HepG2 (cell line): Measurements from ENCODE around the gene ERICH6. TPM values are rescaled to one million over a fixed set of nuclear protein-coding genes. Genes with fewer than 3 reads are reported as not detected.

Experiments used
- ATAC-seq: fragments of 200-7000 bp; cut with Tn5 transposase; 3 replicates; pipeline ENCODE4 v1.9.1; 2020; ENCODE audit warnings: mild to moderate bottlenecking, moderate library complexity
- BruUV-seq: library from RNA; stranded (reverse); fragments of 400-500 nt; replicated peaks from 2 replicates; lab custom pipeline; 2021; lab: Mats Ljungman, UMichigan
- CTCF ChIA-PET: fragments of 300-600 bp; formaldehyde crosslinking; extraction: SDS; loops from one replicate; lab custom pipeline; 2021; ENCODE audit warnings: low total read pairs, inconsistent platforms, low intra/inter-chr PET ratio; lab: Yijun Ruan, JAX
- POLR2A ChIA-PET: fragments of 350-600 bp; sonication (Branson Sonifier 250); formaldehyde crosslinking; loops from one replicate; lab custom pipeline; 2020; ENCODE audit warnings: antibody characterized with exemption, inconsistent platforms; lab: Yijun Ruan, JAX
- DNase-seq: peaks from one replicate; pipeline ENCODE4 v3.0.0-alpha.2; 2015; ENCODE audit warnings: low spot score
- FAIRE-seq: peaks from 3 replicates; lab custom pipeline; 2011; peaks lifted over from hg19 to GRCh38; lab: Jason Lieb, UNC
- H2AFZ ChIP-seq: one replicate; pipeline ENCODE4 v1.6.1; 2011; ENCODE audit warnings: low read length, inconsistent platforms
- H3K27ac ChIP-seq: fragments of 300-600 bp; 3 replicates; pipeline ENCODE4 v1.8.0; 2011; ENCODE audit warnings: mixed run types, mild to moderate bottlenecking, mixed read lengths, low read length, inconsistent platforms; ENCODE audit not compliant: insufficient read depth; ENCODE audit errors: extremely low read length
- H3K27me3 ChIP-seq, 2 experiments: fragments of 200-600 bp in 1 of 2; 2 replicates in 1 of 2; 3 replicates in 1 of 2; pipeline versions ENCODE4 v1.6.0 to v1.8.0; 2011; ENCODE audit warnings: low read length in 2 of 2, mild to moderate bottlenecking in 2 of 2, moderate library complexity in 2 of 2, inconsistent platforms in 1 of 2; ENCODE audit not compliant: insufficient read depth in 2 of 2, control insufficient read depth in 1 of 2
- H3K36me3 ChIP-seq, 2 experiments: fragments of 200-600 bp in 1 of 2; replicated peaks in 1 of 2; 2 replicates in 1 of 2; 3 replicates in 1 of 2; pipeline versions ENCODE4 v1.5.1 to v1.8.0; 2011; ENCODE audit warnings: low read length in 2 of 2, inconsistent platforms in 1 of 2; ENCODE audit not compliant: insufficient read depth in 2 of 2, control insufficient read depth in 1 of 2
- H3K4me1 ChIP-seq: 2 replicates; pipeline ENCODE4 v1.5.1; 2012; ENCODE audit warnings: low read length, inconsistent platforms; ENCODE audit not compliant: insufficient read depth
- H3K4me2 ChIP-seq: 2 replicates; pipeline ENCODE4 v1.6.0; 2011; ENCODE audit warnings: low read depth, low read length, inconsistent platforms
- H3K4me3 ChIP-seq, 3 experiments: fragments of 200-600 bp in 1 of 3; sonication (generic), shearing (Covaris generic) in 1 of 3; replicated peaks in 1 of 3; 2 replicates each; pipeline ENCODE4 v1.5.1; 2011 to 2016; ENCODE audit warnings: low read length in 3 of 3, inconsistent platforms in 2 of 3, low read depth in 2 of 3, mild to moderate bottlenecking in 2 of 3, control low read depth in 1 of 3, mixed read lengths in 1 of 3; ENCODE audit not compliant: insufficient read depth in 1 of 3
- H3K79me2 ChIP-seq: one replicate; pipeline ENCODE4 v1.6.1; 2011; ENCODE audit warnings: low read length, inconsistent platforms; ENCODE audit not compliant: insufficient read depth
- H3K9ac ChIP-seq: 2 replicates; pipeline ENCODE4 v1.6.0; 2011; ENCODE audit warnings: mild to moderate bottlenecking, low read depth, low read length, inconsistent platforms; ENCODE audit not compliant: insufficient read depth
- H3K9me3 ChIP-seq: 2 replicates; pipeline ENCODE4 v1.5.1; 2012; ENCODE audit warnings: mild to moderate bottlenecking, low read length
- H4K20me1 ChIP-seq: 2 replicates; pipeline ENCODE4 v1.6.0; 2011; ENCODE audit warnings: inconsistent platforms, mild to moderate bottlenecking, low read length, moderate library complexity; ENCODE audit not compliant: insufficient read depth
- EEA1 ChIP-seq: sonication (generic); formaldehyde crosslinking; IDR thresholded peaks from 2 replicates; pipeline ENCODE4 v1.5.1; 2020; ENCODE audit warnings: mild to moderate bottlenecking, missing genetic modification reagents, borderline replicate concordance
- MAFF ChIP-seq: IDR thresholded peaks from 2 replicates; pipeline ENCODE4 v1.6.1; 2011; ENCODE audit warnings: low read depth, low read length, improper control_type of control experiment
- MAX ChIP-seq: IDR thresholded peaks from 2 replicates; pipeline ENCODE4 v1.6.1; 2012; ENCODE audit warnings: inconsistent platforms
- NCOR1 ChIP-seq: fragments of 200-600 bp; sonication (generic); IDR thresholded peaks from 2 replicates; pipeline ENCODE4 v1.7.0; 2017; ENCODE audit warnings: antibody characterized with exemption, low read length, borderline replicate concordance
- PRDM15 ChIP-seq: sonication (generic); formaldehyde crosslinking; IDR thresholded peaks from 2 replicates; pipeline ENCODE4 v1.4.0; 2020; ENCODE audit warnings: missing genetic modification reagents
- RBM22 ChIP-seq: fragments of 200-400 bp; formaldehyde crosslinking; optimal IDR thresholded peaks from 2 replicates; pipeline ENCODE3; 2017; ENCODE audit warnings: mild to moderate bottlenecking, low read length, moderate library complexity
- ZNF280B ChIP-seq: sonication (generic); formaldehyde crosslinking; IDR thresholded peaks from 2 replicates; pipeline ENCODE4 v1.5.0; 2020; ENCODE audit warnings: missing genetic modification reagents, mild to moderate bottlenecking, borderline replicate concordance
- ZNF431 ChIP-seq: sonication (generic); formaldehyde crosslinking; IDR thresholded peaks from 2 replicates; pipeline ENCODE4 v1.9.0; 2022; ENCODE audit warnings: missing genetic modification reagents, low read depth, mild to moderate bottlenecking, borderline replicate concordance
- ZNF749 ChIP-seq: sonication (generic); formaldehyde crosslinking; IDR thresholded peaks from 2 replicates; pipeline ENCODE4 v1.8.0; 2022; ENCODE audit warnings: mild to moderate bottlenecking, missing genetic modification reagents, moderate library complexity, borderline replicate concordance
- ZSCAN9 ChIP-seq: IDR thresholded peaks from 2 replicates; pipeline ENCODE4 v1.6.1; 2016; ENCODE audit warnings: borderline replicate concordance
- WGBS: methylation state at CpG from one replicate; pipeline ENCODE4 v1.1.6; 2017; ENCODE audit warnings: low lambda C conversion rate; 5-methylcytosine and 5-hydroxymethylcytosine counted together
- in situ Hi-C: cut with HindIII; loops from 2 replicates; pipeline ENCODE4 v1.10.0; 2017; ENCODE audit warnings: low pct_unique_long_range_greater_than_20kb; ENCODE audit not compliant: extremely low pct_ligation_motif_present
- intact Hi-C: fragments of 100-400 bp; cut with micrococcal nuclease; formaldehyde crosslinking; loops from one replicate; pipeline ENCODE4 v1.10.0; 2022; ENCODE audit not compliant: unreplicated experiment
- polyA plus RNA-seq, 8 experiments: library from polyadenylated mRNA; depleted of rRNA in 3 of 8; stranded (reverse) in 7 of 8; unstranded in 1 of 8; fragments of >200 nt; fragmentation: Illumina TruSeq in 4 of 8; extraction: Trizol in 4 of 8; gene quantifications; 2 replicates each; pipeline versions ENCODE4 v1.2.1 to v1.2.3, GENCODE V29; 2011 to 2016; ENCODE audit warnings: low read depth in 4 of 8, missing spikeins in 1 of 8, mixed read lengths in 1 of 8; ENCODE audit not compliant: insufficient read depth in 1 of 8
- total RNA-seq, 5 experiments: library from RNA; depleted of rRNA; stranded (reverse); fragments of >200 nt; fragmentation: Illumina TruSeq; extraction: Trizol; gene quantifications; 2 replicates each; pipeline ENCODE4 v1.2.3, GENCODE V29; 2016; ENCODE audit warnings: low read depth in 1 of 5

The ERICH6 gene
- total and polyA plus RNA-seq, 2 of the 13 experiments (the other 11 are each of a cell fraction or from before 2014, with no cell fraction given), result 0.03 TPM; not detected in 1

DNA sequence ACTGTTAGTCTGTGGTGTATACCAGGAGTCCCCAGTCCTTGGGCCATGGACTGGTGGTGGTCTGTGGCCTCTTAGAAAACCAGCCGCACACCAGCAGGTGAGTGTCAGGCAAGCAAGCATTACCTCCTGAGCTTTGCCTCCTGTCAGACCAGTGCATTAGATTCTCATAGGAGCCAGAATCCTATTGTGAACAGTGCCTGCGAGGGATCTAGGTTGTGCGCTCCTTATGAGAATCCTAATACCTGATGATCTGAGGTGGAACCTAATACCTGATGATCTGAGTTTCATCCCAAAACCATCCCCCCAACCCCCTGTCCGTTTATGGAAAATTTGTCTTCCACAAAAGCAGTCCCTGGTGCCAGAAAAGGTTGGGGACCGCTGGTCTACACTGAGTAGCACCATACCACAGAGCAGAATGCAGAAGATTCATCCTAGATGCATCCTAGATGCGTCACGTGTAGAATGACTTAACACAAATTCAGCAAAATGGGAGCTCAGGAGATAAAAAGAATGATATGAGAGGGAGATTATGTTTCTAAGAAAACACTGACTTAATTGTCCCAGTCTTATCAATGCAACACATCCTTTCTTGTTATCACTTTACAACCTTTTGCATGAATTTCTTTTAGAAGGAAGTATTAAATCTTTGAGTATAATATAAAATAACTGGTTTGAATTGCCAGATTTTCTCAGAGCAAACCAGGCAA lies 72.1 kb downstream of the ERICH6 start:
- DNase-seq (no peak), ATAC-seq (no peak; the same call in 2 of the 3 replicates), FAIRE-seq (no peak)
- no peaks in the 10 kb centered on the region for H4K20me1 ChIP-seq
- peaks cover 12% of the 10 kb centered on the region for H3K4me1 ChIP-seq
- H3K9ac ChIP-seq, result no peak overlapping the region
- H3K27me3 ChIP-seq, result no peaks in the 10 kb centered on the region
- intact Hi-C loops, result no loop called here
- BruUV-seq, result no TSS peak
- no peak overlapping the region for H3K27ac ChIP-seq
- peaks cover 2 to 15% of the 10 kb centered on the region in 2 experiments; a peak in 4 of 5 replicates for H3K36me3 ChIP-seq
- H3K9me3 ChIP-seq, result no peaks in the 10 kb centered on the region
- ChIA-PET POLR2A (no interaction called here), CTCF (no interaction called here)
- H3K4me2 ChIP-seq, result no peak overlapping the region
- in situ Hi-C loops, result no loop called here
- TF ChIP-seq MAX (no peak), NCOR1 (no peak), RBM22 (peak; percentile 57)
- no peak overlapping the region for H2AFZ ChIP-seq
- no peak overlapping the region for H3K4me3 ChIP-seq
- 98% methylated on average over 6 of the region's 7 CpGs for WGBS
- H3K79me2 ChIP-seq, result no peaks in the 10 kb centered on the region

DNA sequence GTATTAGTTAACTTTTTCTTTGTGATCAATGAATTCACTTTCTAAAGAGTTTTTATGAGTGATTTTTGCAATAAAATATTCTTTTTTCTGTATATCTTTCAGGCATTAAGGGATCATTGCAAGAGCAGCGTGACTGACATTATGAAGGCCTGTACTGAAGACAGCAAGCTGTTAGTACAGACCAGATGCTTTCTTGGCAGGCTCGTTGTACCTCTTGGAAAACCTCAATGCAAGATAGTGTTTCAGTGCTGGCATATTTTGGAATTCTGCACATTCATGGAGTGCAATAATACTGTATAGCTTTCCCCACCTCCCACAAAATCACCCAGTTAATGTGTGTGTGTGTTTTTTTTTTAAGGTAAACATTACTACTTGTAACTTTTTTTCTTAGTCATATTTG lies 76.2 kb downstream of the ERICH6 start:
- Histone ChIP-seq H4K20me1 (no peaks in the 10 kb centered on the region), H3K4me3 (no peak overlapping the region), H3K9me3 (no peaks in the 10 kb centered on the region), H3K36me3 (peaks cover 3 to 29% of the 10 kb centered on the region in 2 experiments), H3K27ac (no peak overlapping the region), H3K4me1 (peaks cover 7% of the 10 kb centered on the region), H3K27me3 (no peaks in the 10 kb centered on the region), H3K79me2 (peaks cover 3% of the 10 kb centered on the region), H3K9ac (no peak overlapping the region), H3K4me2 (no peak overlapping the region), H2AFZ (no peak overlapping the region)
- ChIA-PET CTCF (no interaction called here), POLR2A (no interaction called here)
- no peak for FAIRE-seq
- no TSS peak for BruUV-seq
- 94% methylated on average over 2 of the region's 2 CpGs for WGBS
- in situ Hi-C loops, result no loop called here
- intact Hi-C loops, result no loop called here
- ATAC-seq, result no peak
- DNase-seq, result no peak
- TF ChIP-seq ZSCAN9 (CRISPR knock-in tag) (no peak), MAFF (no peak), EEA1 (CRISPR knock-in tag) (no peak), PRDM15 (CRISPR knock-in tag) (no peak), ZNF431 (CRISPR knock-in tag) (no peak), ZNF749 (no peak), ZNF280B (CRISPR knock-in tag) (no peak)
